Endothelial cell (in vitro differentiated cells): ENCODE data around the gene SNRPA. TPM values are rescaled to one million over a fixed set of nuclear protein-coding genes. Genes with fewer than 3 reads are reported as not detected.
"Not testable (repeated sequence)": the region's sequence is repeated elsewhere in the genome, so short reads cannot be mapped to it uniquely, and the experiment has no call there.

Experiments used
- DNase-seq: peaks from one replicate; pipeline ENCODE4 v3.0.0; 2021; ENCODE audit warnings: low spot score
- H3K27ac Mint-ChIP-seq: one replicate; pipeline ENCODE4 v1.8.0; 2021; ENCODE audit warnings: mixed read lengths, inconsistent platforms; ENCODE audit not compliant: unreplicated experiment
- H3K27me3 Mint-ChIP-seq: one replicate; pipeline ENCODE4 v1.8.0; 2021; ENCODE audit warnings: mild to moderate bottlenecking, moderate library complexity, mixed read lengths, inconsistent platforms; ENCODE audit not compliant: unreplicated experiment
- H3K36me3 Mint-ChIP-seq: one replicate; pipeline ENCODE4 v1.8.0; 2021; ENCODE audit warnings: mild to moderate bottlenecking, low read depth, mixed read lengths, inconsistent platforms; ENCODE audit not compliant: unreplicated experiment
- H3K4me1 Mint-ChIP-seq: one replicate; pipeline ENCODE4 v1.8.0; 2021; ENCODE audit warnings: mild to moderate bottlenecking, mixed read lengths, inconsistent platforms; ENCODE audit not compliant: unreplicated experiment
- H3K4me3 Mint-ChIP-seq: one replicate; pipeline ENCODE4 v1.8.0; 2021; ENCODE audit warnings: mild to moderate bottlenecking, mixed read lengths, inconsistent platforms; ENCODE audit not compliant: unreplicated experiment
- H3K9me3 Mint-ChIP-seq: one replicate; pipeline ENCODE4 v1.8.0; 2021; ENCODE audit warnings: mixed read lengths, inconsistent platforms; ENCODE audit not compliant: unreplicated experiment
- CTCF ChIP-seq: fragments of 200-600 bp; sonication (generic); IDR thresholded peaks from one replicate; pipeline ENCODE4 v1.5.0; 2021; ENCODE audit warnings: antibody characterized with exemption; ENCODE audit not compliant: unreplicated experiment
- total RNA-seq: library from RNA; stranded (reverse); fragmentation: NEBNext Ultra II Directional; extraction: Animal tissue kit (Norgen Biotek cat#: 25700); gene quantifications from one replicate; pipeline ENCODE4 v1.2.1, GENCODE V29; 2021; ENCODE audit not compliant: unreplicated experiment

The SNRPA gene
- total RNA-seq, 1 donor from 2014 or later = 101 TPM

GRCh38 chr19:40768869-40769268, 17.9 kb downstream of the SNRPA start:
- Mint-ChIP-seq H3K4me1 (peaks cover 17% of the 10 kb centered on the region), H3K4me3 (no peak overlapping the region), H3K9me3 (no peaks in the 10 kb centered on the region), H3K27ac (no peak overlapping the region), H3K36me3 (peaks cover 33% of the 10 kb centered on the region), H3K27me3 (peaks cover 5% of the 10 kb centered on the region)
- DNase-seq = no peak
- TF ChIP-seq CTCF = no peak

DNA sequence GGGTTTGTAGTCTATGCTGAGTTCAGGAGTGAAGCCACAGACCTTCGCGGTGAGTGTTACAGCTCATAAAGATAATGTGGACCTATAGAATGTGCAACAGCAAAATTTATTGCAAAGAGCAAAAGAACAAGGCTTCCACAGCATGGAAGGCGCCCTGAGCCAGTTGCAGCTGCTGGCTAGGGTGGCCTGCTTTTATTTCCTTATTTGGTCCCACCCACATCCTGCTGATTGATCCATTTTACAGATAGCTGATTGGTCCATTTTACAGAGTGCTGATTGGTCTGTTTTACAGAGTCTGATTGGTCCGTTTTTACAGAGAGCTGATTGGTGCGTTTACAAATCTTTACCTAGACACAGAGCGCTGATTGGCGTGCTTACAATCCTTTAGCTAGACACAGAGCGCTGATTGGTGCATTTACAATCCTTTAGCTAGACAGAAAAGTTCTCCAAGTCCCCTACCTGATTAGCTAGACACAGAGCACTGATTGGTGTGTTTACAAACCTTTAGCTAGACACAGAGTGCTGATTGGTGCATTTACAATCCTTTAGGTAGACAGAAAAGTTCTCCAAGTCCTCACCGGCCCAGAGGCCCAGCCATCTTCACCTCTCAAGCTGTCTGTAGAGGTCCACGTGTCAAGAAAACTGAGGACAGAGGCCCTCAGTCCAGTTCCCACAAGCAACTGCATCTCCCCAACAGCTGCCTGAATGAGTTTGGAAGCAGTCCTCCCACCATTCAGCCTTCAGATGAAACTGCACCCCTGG, 20.3 kb downstream of the SNRPA start:
- H3K4me3 Mint-ChIP-seq = peak overlapping the region; percentile 66
- not testable (repeated sequence) for DNase-seq, H3K27me3 Mint-ChIP-seq, H3K4me1 Mint-ChIP-seq, H3K9me3 Mint-ChIP-seq
- H3K27ac Mint-ChIP-seq = peak overlapping the region; percentile 54
- peaks cover 15% of the 10 kb centered on the region for H3K36me3 Mint-ChIP-seq

- peak within 1 kb of the TSS; percentile 65 for H3K4me3 Mint-ChIP-seq
- TF ChIP-seq CTCF = no peak
- peaks cover 15% of the 10 kb centered on the region for H3K36me3 Mint-ChIP-seq
Measured at GRCh38 chr19:40774916-40775631, 24.1 kb downstream of the SNRPA start, which contains the start of gene MIA. Gene MIA (plus strand): TSS chr19:40775521. CDS start chr19:40775543, 22 bp downstream.

DNA sequence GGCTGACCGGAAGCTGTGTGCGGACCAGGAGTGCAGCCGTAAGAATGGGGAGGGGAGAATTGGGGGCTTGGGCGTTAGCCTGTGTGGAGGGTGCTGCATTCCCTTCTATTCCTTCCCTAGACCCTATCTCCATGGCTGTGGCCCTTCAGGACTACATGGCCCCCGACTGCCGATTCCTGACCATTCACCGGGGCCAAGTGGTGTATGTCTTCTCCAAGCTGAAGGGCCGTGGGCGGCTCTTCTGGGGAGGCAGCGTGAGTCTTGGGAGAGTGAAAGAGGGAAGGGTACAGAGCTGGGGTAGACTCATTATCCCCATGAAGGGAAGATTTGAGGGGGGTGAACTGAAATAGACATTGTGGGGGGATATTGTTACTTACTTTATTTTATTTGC, 24.6 kb downstream of the SNRPA start:
- no peak for DNase-seq
- Mint-ChIP-seq H3K27me3 (peaks cover 3% of the 10 kb centered on the region), H3K4me3 (peak overlapping the region; percentile 65), H3K9me3 (no peaks in the 10 kb centered on the region), H3K4me1 (peaks cover 19% of the 10 kb centered on the region), H3K27ac (no peak overlapping the region), H3K36me3 (peaks cover 11% of the 10 kb centered on the region)
- TF ChIP-seq CTCF = no peak

More at GRCh38 chr19:40774916-40775631, 24.1 kb downstream of the SNRPA start, which contains the start of gene MIA:
- Mint-ChIP-seq H3K4me1 (peaks cover 16% of the 10 kb centered on the region), H3K27ac (no peak within 1 kb of the TSS), H3K27me3 (peaks cover 3% of the 10 kb centered on the region), H3K9me3 (no peaks in the 10 kb centered on the region)
- DNase-seq = no peak

DNA sequence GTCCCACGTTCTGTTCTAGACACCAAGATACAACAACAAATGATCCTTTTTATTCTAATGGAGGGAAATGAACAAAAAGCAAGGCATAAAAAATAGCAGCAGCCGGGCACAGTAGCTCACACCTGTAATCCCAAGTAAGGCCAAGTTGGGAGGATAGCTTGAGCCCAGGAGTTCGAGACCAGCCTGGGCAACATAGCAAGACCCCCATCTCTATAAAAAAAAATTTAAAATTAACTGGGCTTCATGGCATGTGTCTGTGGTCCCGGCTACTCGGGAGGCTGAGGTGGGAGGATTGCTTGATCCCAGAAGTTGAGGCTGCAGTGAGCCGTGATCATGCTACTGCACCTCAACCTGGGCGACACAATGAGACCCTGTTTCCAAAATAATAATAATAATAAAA, 25.4 kb downstream of the SNRPA start:
- H3K27ac Mint-ChIP-seq = peak overlapping the region; percentile 76
- H3K9me3 Mint-ChIP-seq = no peaks in the 10 kb centered on the region
- peaks cover 19% of the 10 kb centered on the region for H3K4me1 Mint-ChIP-seq
- no peak for DNase-seq
- H3K4me3 Mint-ChIP-seq = peak overlapping the region; percentile 7
- peaks cover 4% of the 10 kb centered on the region for H3K27me3 Mint-ChIP-seq
- TF ChIP-seq CTCF = no peak
- H3K36me3 Mint-ChIP-seq = peaks cover 4% of the 10 kb centered on the region
